Measurements from ENCODE around the gene FEN1.
A peak's percentile ranks its signal among the peaks of the same experiment; 100 is the strongest.

The FEN1 gene

DNA sequence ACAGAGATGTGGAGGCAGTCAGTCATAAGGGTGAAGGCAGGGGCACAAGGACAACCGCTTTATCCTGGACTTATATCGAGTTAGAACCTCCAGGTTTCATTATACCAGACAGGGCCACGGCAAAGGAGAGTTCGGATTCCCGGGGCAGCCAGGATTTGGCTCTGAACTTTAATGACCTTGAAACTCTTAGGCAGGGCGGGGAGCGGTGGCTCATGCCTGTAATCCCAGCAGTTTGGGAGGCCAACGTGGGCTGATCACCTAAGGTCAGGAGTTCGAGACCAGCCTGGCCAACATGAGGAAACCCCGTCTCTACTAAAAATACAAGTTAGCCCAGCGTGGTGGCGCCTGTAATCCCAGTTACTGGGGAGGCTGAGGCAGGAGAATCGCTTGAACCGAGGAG, 41.3 kb upstream of the FEN1 start:
- H3K36me3 ChIP-seq (ENCODE audit: control insufficient read depth in 1 of 2, insufficient read depth in 2 of 2, low read length in 2 of 2), result no peaks in the 10 kb centered on the region
- H3K9me3 ChIP-seq (ENCODE audit: control insufficient read depth in 1 of 2, low read length in 2 of 2), result no peaks in the 10 kb centered on the region
- H3K4me1 ChIP-seq (ENCODE audit: control insufficient read depth in 1 of 2, insufficient read depth in 2 of 2, low read length in 2 of 2), result peaks cover 3 to 5% of the 10 kb centered on the region in 2 donors
- no peak overlapping the region for H3K4me3 ChIP-seq (ENCODE audit: low read depth in 1 of 2, low read length in 2 of 2)
- H3K27me3 ChIP-seq (ENCODE audit: low read depth, low read length), result no peaks in the 10 kb centered on the region
- no peak overlapping the region for H3K27ac ChIP-seq (ENCODE audit: low read length)

DNA sequence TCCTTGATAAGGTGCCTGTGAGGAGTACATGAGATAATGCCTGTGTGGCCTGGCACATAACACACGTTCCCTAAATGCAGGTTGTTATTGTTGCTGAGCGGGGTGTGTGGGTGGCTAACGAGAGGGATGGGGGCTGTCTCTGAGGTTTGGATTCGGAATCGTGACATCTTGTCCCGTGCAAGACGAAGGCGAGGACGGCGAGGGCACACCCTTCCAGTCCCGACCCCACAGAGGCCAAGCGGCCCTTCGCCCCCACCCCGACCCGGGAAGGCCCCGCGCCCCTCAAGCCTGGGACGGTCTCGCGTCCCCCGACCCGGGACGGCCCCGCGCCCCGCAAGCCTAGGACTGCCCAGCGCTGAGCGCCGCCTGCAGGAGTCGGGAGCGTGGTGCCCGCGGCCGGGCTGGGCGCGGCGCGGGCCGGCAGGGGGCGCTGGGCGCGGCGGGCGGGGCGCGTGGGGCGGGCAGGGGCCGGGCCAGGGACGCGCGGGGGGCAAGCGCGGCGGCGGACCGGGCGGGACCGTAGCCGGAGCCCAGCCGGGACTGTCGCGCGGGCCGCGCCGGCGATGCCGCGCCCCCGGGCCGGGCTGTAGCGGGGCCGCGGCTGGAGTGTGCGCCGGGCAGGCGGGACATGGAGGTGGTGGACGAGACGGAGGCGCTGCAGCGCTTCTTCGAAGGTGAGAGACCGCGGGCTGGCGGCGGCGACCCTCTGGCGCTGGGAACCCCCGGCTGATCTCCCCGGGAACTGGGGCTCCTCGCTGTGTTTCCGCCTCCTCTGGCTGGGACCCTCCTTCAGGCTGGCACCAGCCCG, 40.4 kb upstream of the FEN1 start, which contains the start of gene MYRF:
MYRF (plus strand) TSS at position 520 of the 808 bp plus-strand sequence; CDS start at position 629, 109 bp downstream.
- H3K27me3 ChIP-seq (ENCODE audit: low read depth, low read length), result no peaks in the 10 kb centered on the region
- H3K4me1 ChIP-seq (ENCODE audit: control insufficient read depth in 1 of 2, insufficient read depth in 2 of 2, low read length in 2 of 2), result peaks cover 3 to 5% of the 10 kb centered on the region in 2 donors

DNA sequence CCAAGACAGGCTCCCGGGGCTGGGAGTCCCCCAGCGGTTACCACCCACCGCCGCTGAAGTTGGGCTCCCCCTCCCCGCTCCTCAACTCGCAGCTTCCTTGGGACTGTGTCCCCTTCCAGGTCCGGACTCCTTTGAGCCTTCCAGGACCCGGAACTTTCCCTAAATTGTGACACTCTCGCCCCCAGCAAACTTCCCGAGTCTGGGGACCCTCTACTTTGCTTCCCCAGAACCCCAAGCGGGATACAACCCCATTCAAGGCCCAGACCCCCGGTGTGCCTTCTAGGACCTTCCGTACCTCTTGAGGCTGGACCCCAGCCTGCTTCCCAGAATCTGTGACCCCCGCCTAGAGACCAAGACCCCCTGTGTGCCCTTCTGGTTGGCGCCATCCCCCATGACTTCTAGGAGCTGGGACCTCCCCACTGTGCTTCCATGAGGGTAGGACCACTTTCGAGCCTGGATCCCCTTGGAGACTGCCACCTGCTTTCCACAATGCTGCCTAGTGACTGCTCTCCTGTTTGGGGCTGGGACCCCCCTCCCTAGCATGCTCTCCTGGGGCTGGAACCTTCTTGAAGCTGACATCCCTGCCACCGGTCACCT, 39.7 kb upstream of the FEN1 start:
- H3K9me3 ChIP-seq (ENCODE audit: control insufficient read depth in 1 of 2, low read length in 2 of 2), result no peaks in the 10 kb centered on the region
- peak overlapping the region; percentile 53 to 60 for H3K4me3 ChIP-seq (ENCODE audit: low read depth in 1 of 2, low read length in 2 of 2)
- H3K4me1 ChIP-seq (ENCODE audit: control insufficient read depth in 1 of 2, insufficient read depth in 2 of 2, low read length in 2 of 2), result peaks cover 3 to 5% of the 10 kb centered on the region in 2 donors
- H3K27ac ChIP-seq (ENCODE audit: low read length), result peak overlapping the region; percentile 67
- H3K36me3 ChIP-seq (ENCODE audit: control insufficient read depth in 1 of 2, insufficient read depth in 2 of 2, low read length in 2 of 2), result no peaks in the 10 kb centered on the region
- H3K27me3 ChIP-seq (ENCODE audit: low read depth, low read length), result no peaks in the 10 kb centered on the region

More for the DNA sequence above, 40.4 kb upstream of the FEN1 start, which contains the start of gene MYRF:
- no peaks in the 10 kb centered on the region for H3K36me3 ChIP-seq (ENCODE audit: control insufficient read depth in 1 of 2, insufficient read depth in 2 of 2, low read length in 2 of 2)
- no peaks in the 10 kb centered on the region for H3K9me3 ChIP-seq (ENCODE audit: control insufficient read depth in 1 of 2, low read length in 2 of 2)
- peak within 1 kb of the TSS; percentile 53 to 60 for H3K4me3 ChIP-seq (ENCODE audit: low read depth in 1 of 2, low read length in 2 of 2)
- H3K27ac ChIP-seq (ENCODE audit: low read length), result peak within 1 kb of the TSS; percentile 67

DNA sequence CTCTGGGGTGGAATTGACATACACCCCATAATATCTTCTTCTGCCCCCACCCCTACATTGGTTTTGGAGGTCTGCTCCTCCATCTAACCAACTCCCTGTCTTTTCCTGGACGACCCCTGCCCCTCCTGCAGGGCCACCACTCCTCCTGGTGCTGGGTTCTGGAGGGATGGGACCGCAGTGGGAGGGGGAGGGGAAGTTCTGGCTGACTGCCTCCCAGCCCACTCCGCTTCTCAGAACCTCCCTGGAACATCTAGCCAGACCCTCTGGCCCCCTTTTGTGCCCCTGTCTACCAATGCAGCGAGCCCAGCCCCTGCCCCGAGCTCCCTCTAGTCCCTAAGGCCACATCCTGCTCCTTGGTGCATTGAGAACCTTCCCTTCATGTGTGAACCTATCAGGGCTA, 39.0 kb upstream of the FEN1 start:
- H3K4me3 ChIP-seq (ENCODE audit: low read depth in 1 of 2, low read length in 2 of 2), result peak overlapping the region in 1 of 2 donors; percentile 60
- no peaks in the 10 kb centered on the region for H3K9me3 ChIP-seq (ENCODE audit: control insufficient read depth in 1 of 2, low read length in 2 of 2)
- peak overlapping the region; percentile 8 for H3K27ac ChIP-seq (ENCODE audit: low read length)
- H3K4me1 ChIP-seq (ENCODE audit: control insufficient read depth in 1 of 2, insufficient read depth in 2 of 2, low read length in 2 of 2), result peaks cover 3 to 5% of the 10 kb centered on the region in 2 donors
- H3K36me3 ChIP-seq (ENCODE audit: control insufficient read depth in 1 of 2, insufficient read depth in 2 of 2, low read length in 2 of 2), result no peaks in the 10 kb centered on the region
- H3K27me3 ChIP-seq (ENCODE audit: low read depth, low read length), result no peaks in the 10 kb centered on the region

DNA sequence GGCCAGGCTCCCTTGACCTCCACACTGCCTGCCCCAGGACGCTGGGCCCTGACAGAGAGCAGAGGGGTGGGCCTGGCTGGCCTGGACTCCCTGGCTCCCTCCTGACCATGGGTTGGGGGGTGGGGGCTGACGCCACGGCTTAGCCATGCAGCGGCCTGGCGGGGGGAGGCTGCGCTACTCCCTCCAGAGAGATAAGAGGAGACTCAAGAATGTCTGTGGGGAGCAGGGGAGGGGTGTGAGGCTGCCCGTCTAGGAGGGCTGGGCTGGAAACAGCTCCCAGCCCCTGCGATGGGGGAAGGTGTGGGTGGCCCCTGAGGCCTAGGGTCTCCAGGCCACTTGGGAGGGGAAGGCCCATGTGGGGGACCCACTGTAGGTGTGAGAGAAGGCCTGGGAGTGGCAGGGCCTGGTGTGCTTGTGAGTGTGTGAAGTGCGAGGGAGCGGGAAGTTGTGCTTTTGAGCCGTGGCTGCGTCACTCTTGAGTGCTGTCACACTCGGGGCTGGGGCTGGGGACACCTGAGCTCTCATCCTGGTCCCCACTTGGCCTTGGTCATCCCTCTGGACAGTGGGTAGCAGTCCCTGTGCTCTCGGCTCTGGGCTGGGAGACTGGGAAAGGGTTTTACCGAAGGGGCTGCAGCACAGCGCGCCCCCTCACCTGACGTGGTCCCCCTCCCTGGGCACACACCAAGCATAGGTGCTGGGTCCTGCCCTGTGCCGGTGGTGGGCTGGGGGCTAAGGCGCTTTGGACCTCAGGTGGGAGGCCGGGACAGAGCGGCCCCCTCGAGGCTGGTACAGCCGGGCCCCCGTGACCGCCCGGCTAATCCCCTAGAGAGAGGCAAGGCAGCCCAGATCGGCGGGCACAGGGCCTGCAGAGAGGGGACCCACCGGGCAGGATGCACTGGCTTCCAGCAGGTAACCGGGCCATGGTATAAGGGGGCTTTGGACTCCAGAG, 37.9 kb upstream of the FEN1 start:
- peak overlapping the region; percentile 69 for H3K27ac ChIP-seq (ENCODE audit: low read length)
- H3K27me3 ChIP-seq (ENCODE audit: low read depth, low read length), result no peaks in the 10 kb centered on the region
- H3K9me3 ChIP-seq (ENCODE audit: control insufficient read depth in 1 of 2, low read length in 2 of 2), result no peaks in the 10 kb centered on the region
- H3K36me3 ChIP-seq (ENCODE audit: control insufficient read depth in 1 of 2, insufficient read depth in 2 of 2, low read length in 2 of 2), result no peaks in the 10 kb centered on the region
- no peak overlapping the region for H3K4me3 ChIP-seq (ENCODE audit: low read depth in 1 of 2, low read length in 2 of 2)
- peaks cover 3 to 5% of the 10 kb centered on the region in 2 donors for H3K4me1 ChIP-seq (ENCODE audit: control insufficient read depth in 1 of 2, insufficient read depth in 2 of 2, low read length in 2 of 2)

DNA sequence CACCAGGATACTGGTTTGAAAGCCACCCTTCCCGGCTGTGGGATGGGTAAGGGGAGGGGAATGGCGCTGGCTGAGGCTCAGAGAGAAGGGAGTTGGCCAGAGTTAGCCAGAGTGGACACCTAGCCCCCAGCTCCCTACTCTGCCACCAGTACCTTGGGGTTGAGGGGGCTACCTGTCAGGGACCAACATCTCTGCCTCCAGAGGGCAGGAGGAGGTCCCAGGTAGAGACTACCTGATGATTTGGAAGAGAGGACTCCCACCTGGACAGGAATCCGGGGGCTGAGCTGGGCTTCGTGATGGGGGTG, 36.6 kb upstream of the FEN1 start:
- no peaks in the 10 kb centered on the region for H3K9me3 ChIP-seq (ENCODE audit: control insufficient read depth in 1 of 2, low read length in 2 of 2)
- H3K27me3 ChIP-seq (ENCODE audit: low read depth, low read length), result no peaks in the 10 kb centered on the region
- peaks cover 3 to 5% of the 10 kb centered on the region in 2 donors for H3K4me1 ChIP-seq (ENCODE audit: control insufficient read depth in 1 of 2, insufficient read depth in 2 of 2, low read length in 2 of 2)
- no peaks in the 10 kb centered on the region for H3K36me3 ChIP-seq (ENCODE audit: control insufficient read depth in 1 of 2, insufficient read depth in 2 of 2, low read length in 2 of 2)
- H3K4me3 ChIP-seq (ENCODE audit: low read depth in 1 of 2, low read length in 2 of 2), result no peak overlapping the region
- peak overlapping the region; percentile 69 for H3K27ac ChIP-seq (ENCODE audit: low read length)

DNA sequence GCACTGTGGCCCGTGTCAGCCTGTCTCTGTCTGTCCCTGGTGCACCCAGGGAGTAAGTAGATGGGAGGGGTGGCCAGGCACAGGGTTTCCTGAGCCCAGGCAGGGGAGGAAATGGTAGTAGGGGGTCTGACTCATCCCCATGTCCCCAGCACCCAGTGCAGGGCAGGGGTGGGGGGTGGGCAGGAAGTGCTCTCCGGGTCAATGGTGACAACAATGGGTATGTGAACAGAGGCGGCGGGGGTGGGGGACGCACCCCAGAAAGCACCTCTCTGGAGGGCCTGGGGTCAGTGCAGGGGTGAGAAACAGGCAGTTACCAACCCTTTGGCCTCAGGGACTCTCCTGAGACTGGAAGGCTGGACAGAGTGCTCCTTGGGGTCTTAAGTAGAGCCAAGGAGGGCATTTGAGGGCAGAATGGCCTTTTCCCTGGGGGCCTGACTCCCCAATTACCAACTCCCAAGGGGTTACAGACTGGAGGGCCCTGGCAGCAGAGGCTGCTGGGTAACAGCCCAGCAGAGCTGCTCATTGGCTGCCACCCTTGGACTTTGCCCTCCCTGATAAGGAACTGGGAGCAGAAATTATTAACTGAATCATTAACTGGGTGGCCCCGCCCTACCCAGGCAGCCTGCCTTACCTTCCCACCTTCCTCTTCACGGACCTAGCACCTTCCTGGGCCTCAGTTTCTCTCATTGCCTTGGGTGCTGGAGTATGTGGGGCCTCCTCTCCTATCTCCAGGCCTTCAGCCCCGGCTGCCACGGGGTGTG, 36.1 kb upstream of the FEN1 start:
- H3K4me3 ChIP-seq (ENCODE audit: low read depth in 1 of 2, low read length in 2 of 2), result no peak overlapping the region
- H3K9me3 ChIP-seq (ENCODE audit: control insufficient read depth in 1 of 2, low read length in 2 of 2), result no peaks in the 10 kb centered on the region
- no peaks in the 10 kb centered on the region for H3K27me3 ChIP-seq (ENCODE audit: low read depth, low read length)
- H3K4me1 ChIP-seq (ENCODE audit: control insufficient read depth in 1 of 2, insufficient read depth in 2 of 2, low read length in 2 of 2), result peaks cover 3 to 5% of the 10 kb centered on the region in 2 donors
- H3K36me3 ChIP-seq (ENCODE audit: control insufficient read depth in 1 of 2, insufficient read depth in 2 of 2, low read length in 2 of 2), result no peaks in the 10 kb centered on the region
- H3K27ac ChIP-seq (ENCODE audit: low read length), result peak overlapping the region; percentile 72

DNA sequence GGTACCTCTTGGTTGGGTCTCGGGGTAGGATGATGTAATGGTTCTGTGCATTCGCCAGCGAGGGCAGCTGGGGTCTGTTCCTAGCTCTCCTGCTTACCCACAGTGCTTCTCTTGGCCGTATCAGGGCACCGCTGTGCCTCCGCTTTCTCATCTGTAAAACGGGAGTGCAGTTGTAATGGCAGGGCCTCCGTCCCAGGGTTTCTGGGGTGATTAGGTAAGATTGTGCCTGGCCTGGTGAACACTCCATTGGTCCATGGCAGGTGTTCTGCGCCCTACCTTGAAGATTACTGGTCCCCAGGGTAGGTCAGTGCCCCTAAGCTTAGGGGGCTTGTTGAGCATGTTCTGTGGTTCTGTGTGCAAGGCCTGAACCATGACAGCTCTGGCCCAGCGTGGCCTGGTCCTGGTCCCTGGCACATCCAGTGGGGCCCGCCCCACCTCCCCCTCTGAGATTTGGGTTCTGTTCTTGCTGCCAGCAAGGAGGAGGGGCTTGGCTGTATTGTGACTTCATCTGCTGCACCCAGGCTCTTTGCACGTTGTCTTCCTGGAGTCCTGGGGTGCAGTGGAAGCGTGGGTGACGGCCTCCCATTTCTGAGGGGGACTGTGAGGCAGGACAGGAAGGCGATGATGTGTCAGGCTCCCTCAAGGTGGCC, 35.4 kb upstream of the FEN1 start:
- peaks cover 0 to 5% of the 10 kb centered on the region in 2 donors for H3K4me1 ChIP-seq (ENCODE audit: control insufficient read depth in 1 of 2, insufficient read depth in 2 of 2, low read length in 2 of 2)
- H3K9me3 ChIP-seq (ENCODE audit: control insufficient read depth in 1 of 2, low read length in 2 of 2), result no peaks in the 10 kb centered on the region
- H3K27me3 ChIP-seq (ENCODE audit: low read depth, low read length), result no peaks in the 10 kb centered on the region
- H3K27ac ChIP-seq (ENCODE audit: low read length), result peak overlapping the region; percentile 72
- H3K4me3 ChIP-seq (ENCODE audit: low read depth in 1 of 2, low read length in 2 of 2), result no peak overlapping the region
- H3K36me3 ChIP-seq (ENCODE audit: control insufficient read depth in 1 of 2, insufficient read depth in 2 of 2, low read length in 2 of 2), result no peaks in the 10 kb centered on the region

DNA sequence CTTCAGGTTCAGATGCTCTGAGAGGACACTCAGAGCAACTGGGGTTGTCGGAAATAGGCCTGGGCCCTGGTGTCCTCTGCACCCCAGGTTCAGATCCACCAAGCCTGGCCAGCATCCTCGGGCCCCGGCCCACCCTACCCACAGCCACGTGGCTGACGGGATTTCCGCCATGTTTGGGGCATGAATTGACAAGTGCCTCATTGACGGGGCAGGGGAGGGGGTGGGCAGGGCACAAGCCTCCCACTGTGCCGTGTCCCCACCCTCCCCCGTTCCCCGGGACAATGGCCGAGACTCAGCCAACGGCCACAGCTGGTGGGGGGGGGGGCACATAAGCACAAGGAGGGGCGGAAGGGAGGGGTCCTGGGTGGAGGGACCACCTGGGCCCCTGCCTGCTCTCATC, 31.8 kb upstream of the FEN1 start:
- no peaks in the 10 kb centered on the region for H3K27me3 ChIP-seq (ENCODE audit: low read depth, low read length)
- no peak overlapping the region for H3K4me3 ChIP-seq (ENCODE audit: low read depth in 1 of 2, low read length in 2 of 2)
- no peaks in the 10 kb centered on the region for H3K36me3 ChIP-seq (ENCODE audit: control insufficient read depth in 1 of 2, insufficient read depth in 2 of 2, low read length in 2 of 2)
- no peaks in the 10 kb centered on the region for H3K9me3 ChIP-seq (ENCODE audit: control insufficient read depth in 1 of 2, low read length in 2 of 2)
- H3K27ac ChIP-seq (ENCODE audit: low read length), result no peak overlapping the region
- H3K4me1 ChIP-seq (ENCODE audit: control insufficient read depth in 1 of 2, insufficient read depth in 2 of 2, low read length in 2 of 2), result no peaks in the 10 kb centered on the region

DNA sequence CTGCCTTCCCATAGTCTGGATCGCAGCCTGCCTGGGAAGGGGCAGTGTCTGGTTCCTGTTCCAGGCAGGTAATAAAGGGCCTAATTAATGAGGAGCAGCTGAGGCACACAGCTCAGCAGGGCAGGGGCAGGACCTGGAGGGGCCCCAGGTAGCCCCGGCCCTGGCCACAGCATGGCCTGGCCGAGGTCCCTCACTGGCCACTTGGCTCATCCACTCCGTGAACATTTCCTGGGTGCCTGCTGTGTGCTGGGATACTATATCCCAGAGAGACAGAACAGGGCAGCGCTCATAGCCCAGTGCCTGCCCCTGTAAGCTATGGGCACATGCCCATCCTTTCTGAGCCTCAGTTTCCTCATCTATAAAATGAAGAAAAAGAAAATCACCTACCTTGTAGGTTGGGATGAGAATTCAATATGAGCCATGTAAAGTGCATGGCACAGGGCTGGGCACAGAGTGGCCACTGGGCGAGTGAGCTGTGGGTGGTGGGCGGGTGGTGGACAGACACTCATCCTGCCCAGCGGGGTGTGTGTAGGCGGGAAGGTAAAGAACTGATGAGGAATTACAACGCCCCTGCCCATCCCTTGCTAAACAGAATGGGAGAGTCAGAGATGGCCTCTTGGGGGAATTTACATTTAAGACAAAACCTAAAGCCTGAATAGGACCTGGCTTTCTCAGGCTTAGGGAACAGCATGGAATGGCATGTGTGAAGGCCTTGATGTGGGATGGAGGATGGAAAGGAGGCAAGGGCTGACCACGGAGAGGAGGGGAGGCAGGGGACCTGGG, 31.1 kb upstream of the FEN1 start:
- no peak overlapping the region for H3K27ac ChIP-seq (ENCODE audit: low read length)
- no peaks in the 10 kb centered on the region for H3K9me3 ChIP-seq (ENCODE audit: control insufficient read depth in 1 of 2, low read length in 2 of 2)
- H3K36me3 ChIP-seq (ENCODE audit: control insufficient read depth in 1 of 2, insufficient read depth in 2 of 2, low read length in 2 of 2), result no peaks in the 10 kb centered on the region
- H3K4me3 ChIP-seq (ENCODE audit: low read depth in 1 of 2, low read length in 2 of 2), result no peak overlapping the region
- H3K27me3 ChIP-seq (ENCODE audit: low read depth, low read length), result no peaks in the 10 kb centered on the region
- no peaks in the 10 kb centered on the region for H3K4me1 ChIP-seq (ENCODE audit: control insufficient read depth in 1 of 2, insufficient read depth in 2 of 2, low read length in 2 of 2)
